LNCaP clone FGC (cell line): ENCODE results near the gene SLCO2A1.

Experiments
- DNase-seq: peaks from one replicate; pipeline ENCODE4 v3.0.0-alpha.2; 2011; ENCODE audit warnings: low read depth
- H3K4me3 ChIP-seq: 2 replicates; pipeline ENCODE4 v1.5.1; 2011; ENCODE audit warnings: mild to moderate bottlenecking, low read depth, low read length, control low read depth
- TF ChIP-seq, protein P1 (sequence below): IDR thresholded peaks from 2 replicates; pipeline ENCODE4 v1.5.1; 2012; ENCODE audit warnings: mild to moderate bottlenecking; ENCODE audit not compliant: control insufficient read depth, insufficient read depth; ENCODE audit errors: extremely low read depth

Gene SLCO2A1

DNA sequence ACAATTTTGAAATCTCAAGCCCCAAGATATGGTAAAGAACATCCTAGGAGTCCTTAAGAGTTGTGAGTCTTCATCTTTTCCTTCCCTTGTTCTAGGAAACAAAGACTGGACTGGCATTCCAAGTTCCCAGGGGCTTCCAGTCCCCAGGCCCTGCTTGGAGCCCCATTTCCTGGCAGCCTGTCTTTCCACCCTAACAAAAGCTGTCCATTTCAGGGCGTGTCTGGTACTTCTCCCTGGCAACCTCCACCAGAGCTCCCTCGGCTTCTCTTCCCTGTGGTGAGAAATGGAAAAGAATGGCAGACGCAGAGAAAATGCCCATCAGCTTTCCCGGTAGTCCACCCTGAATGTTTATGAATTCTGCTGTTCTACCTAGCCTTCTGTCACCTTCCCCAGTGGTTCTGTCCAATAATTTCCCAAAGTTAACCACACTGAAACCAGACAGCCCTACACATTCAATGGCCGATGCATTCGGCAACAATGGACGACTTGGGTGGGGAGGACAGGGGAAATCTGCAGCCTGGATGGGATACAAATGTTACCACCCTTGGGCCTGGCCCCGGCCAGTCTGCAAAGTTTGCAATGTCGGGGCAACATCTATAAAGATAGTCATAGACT lies 140.9 kb downstream of the SLCO2A1 start:
- DNase-seq, result no peak
- H3K4me3 ChIP-seq, result no peak overlapping the region
- TF ChIP-seq, protein P1, sequence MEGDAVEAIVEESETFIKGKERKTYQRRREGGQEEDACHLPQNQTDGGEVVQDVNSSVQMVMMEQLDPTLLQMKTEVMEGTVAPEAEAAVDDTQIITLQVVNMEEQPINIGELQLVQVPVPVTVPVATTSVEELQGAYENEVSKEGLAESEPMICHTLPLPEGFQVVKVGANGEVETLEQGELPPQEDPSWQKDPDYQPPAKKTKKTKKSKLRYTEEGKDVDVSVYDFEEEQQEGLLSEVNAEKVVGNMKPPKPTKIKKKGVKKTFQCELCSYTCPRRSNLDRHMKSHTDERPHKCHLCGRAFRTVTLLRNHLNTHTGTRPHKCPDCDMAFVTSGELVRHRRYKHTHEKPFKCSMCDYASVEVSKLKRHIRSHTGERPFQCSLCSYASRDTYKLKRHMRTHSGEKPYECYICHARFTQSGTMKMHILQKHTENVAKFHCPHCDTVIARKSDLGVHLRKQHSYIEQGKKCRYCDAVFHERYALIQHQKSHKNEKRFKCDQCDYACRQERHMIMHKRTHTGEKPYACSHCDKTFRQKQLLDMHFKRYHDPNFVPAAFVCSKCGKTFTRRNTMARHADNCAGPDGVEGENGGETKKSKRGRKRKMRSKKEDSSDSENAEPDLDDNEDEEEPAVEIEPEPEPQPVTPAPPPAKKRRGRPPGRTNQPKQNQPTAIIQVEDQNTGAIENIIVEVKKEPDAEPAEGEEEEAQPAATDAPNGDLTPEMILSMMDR, result no peak

DNA sequence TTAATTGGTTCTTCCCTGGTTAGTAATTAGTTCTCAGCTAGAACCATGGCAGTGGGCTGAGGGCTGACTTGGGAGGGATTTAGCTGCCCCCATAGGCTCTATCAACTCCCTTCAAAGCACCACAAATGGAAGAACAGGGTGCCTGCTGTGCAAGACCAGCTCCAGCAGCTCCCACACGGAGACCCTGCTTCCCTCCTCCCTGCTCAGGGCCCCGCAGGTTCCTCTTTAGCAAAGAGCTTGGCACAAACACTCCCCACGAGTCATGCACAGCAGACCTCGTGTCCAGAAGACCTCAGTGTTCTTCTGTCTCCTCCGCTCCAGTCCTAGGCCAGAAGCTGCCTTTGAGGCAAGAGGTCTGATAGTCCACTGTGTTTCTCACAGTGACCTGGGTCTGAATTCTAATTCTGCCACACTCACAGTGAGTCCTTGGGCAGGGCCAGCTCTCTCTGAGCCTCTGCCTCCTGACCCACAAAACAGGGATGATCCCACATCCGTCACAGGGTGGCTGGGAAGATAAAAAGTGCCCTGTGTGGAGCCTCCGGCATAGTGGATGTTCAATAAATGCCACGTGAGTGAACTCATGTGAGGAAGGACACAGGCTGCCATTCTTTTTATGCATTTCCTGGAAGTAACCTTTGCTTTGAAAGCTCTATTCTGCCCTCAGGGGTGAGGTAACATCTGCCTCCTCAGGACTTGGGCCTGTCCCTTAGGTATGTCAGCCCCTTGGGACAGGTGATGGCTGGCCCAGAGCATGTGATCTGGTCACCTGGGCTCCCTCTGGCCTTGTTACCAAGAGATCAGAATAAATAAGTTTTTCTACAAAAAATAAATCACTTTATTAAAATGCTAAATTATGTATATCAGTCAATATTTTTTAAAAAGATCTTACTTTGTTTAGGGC lies 141.7 kb downstream of the SLCO2A1 start:
- DNase-seq, result no peak
- H3K4me3 ChIP-seq, result no peak overlapping the region
- TF ChIP-seq, protein P1, result no peak

DNA sequence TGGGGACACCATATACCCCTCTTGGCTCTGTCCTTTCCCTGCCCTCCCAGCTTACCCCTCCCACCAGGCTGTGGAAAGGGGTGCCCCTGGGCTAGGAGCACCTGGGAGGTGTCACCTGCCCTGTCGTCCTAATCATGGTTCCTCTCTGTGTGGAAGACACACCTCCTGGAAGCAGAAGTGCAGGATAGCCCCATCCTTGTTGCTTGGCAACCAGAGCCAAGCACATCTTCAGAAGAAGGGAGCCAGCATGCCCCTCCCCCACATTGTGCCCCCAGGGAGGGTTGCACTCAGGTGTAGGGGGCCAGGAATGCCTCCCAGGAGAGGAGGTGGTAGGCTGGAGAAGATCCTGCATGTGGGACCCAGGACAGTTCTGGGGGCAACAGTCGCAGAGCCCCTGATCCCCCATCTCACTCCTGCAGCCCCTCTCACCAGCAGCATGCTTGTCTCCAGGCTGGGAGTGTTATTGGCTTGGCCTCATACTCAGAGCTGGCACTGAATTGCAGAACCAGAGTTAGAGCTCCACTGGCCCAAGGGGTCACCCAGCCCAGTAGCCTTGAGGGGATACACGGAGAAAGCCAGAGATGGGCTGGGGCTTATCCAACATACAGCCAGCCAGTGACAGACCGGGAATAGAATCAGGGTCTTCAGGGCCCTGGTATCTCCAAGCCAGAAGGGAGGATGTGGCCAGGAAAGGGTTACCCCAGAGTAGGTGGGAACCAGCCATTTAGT lies 142.5 kb downstream of the SLCO2A1 start:
- DNase-seq, result no peak
- no peak overlapping the region for H3K4me3 ChIP-seq
- TF ChIP-seq, protein P1, result no peak

DNA sequence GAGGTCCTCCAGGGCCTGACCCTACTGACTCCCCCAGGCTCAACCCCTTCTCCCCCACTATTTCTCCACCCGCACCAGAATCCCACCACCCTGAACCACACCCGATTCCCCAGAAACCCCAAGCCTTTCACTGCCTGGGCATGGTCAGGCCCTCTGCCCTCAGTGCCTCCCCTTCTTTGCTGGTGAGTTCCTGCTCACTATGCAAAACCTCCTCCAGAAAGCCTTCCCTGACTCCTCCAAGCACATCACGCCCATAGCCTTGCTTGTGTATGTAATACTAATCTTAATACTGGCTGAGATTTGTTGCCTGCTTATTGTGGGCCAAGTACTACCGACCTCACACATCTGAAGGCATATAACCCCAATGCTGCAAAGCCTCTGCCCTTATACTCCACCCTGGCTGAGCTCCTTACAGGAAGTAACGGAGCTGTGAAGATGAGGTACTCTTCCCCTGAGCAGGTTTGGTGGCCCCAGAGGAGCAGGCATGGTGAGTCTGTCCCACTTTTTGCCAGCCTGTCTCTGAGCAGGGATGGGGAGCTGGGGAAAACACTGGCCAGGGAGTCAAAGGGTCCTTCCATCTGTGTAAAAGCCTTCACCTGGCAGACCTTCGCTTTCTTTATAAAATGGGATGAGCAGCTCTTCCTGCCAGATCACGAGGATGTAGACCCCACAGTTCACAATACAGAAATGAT lies 143.5 kb downstream of the SLCO2A1 start:
- TF ChIP-seq, protein P1, result no peak
- H3K4me3 ChIP-seq, result no peak overlapping the region
- no peak for DNase-seq

DNA sequence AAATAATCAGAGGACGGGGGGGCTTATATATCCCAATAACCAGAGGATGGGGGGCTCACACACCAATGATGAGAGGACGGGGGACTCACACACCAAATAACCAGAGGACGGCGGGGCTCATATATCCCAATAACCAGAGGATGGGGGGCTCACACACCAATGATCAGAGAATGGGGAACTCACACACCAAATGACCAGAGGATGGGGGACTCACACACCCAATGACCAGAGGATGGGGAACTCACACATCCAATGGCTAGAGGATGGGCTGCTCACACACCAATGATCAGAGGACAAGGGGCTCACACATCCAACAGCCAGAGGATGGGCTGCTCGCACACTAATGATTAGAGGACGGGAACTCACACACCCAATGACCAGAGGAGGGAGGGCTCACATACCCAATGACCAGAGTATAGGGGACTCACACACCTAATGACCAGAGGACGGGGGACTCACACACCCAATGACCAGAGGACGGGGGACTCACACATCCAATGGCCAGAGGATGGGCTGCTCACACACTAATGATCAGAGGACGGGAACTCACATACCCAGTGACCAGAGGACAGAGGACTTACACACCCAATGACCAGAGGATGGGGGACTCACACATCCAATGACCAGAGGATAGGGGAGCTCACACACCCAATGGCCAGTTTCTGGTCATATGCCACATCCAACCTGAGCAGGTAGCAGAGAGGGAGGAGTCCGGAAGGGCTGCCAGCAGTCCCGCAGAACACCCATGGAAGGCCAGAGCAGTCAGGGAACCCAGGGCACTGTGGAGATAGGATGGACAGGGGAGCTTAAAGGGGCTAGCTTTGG lies 144.6 kb downstream of the SLCO2A1 start:
- TF ChIP-seq, protein P1, result no peak

More for the DNA sequence above, 144.6 kb downstream of the SLCO2A1 start:
- no peak overlapping the region for H3K4me3 ChIP-seq
- no peak for DNase-seq
